A673 (cell line): ENCODE data around the gene SLC39A8. TPM values are rescaled to one million over a fixed set of nuclear protein-coding genes. Genes with fewer than 3 reads are reported as not detected.
A peak's percentile ranks its signal among the peaks of the same experiment; 100 is the strongest.

ENCODE experiments used
- BruUV-seq: library from RNA; stranded (reverse); fragments of 400-500 nt; replicated peaks from 2 replicates; lab custom pipeline; 2021; lab: Mats Ljungman, UMichigan
- CTCF ChIA-PET: fragments of 300-600 bp; sonication (Branson Sonifier 250); formaldehyde crosslinking; loops from one replicate; lab custom pipeline; 2022; ENCODE audit warnings: antibody characterized with exemption; lab: Charles Lee
- POLR2A ChIA-PET: fragments of 300-600 bp; sonication (Branson Sonifier 250); formaldehyde crosslinking; loops from one replicate; lab custom pipeline; 2022; ENCODE audit warnings: antibody characterized with exemption; ENCODE audit not compliant: low non-redundant PET; lab: Charles Lee
- DNase-seq: peaks from one replicate; pipeline ENCODE4 v3.0.0-alpha.2; 2015; ENCODE audit warnings: low spot score
- H3K27ac ChIP-seq: fragments of 200-600 bp; sonication (generic); 2 replicates; pipeline ENCODE4 v1.5.1; 2016; ENCODE audit warnings: mixed run types, low read depth, mild to moderate bottlenecking, mixed read lengths, antibody characterized with exemption, low read length; ENCODE audit not compliant: poor library complexity, severe bottlenecking
- H3K27me3 ChIP-seq: fragments of 200-600 bp; sonication (generic); replicated peaks from 2 replicates; pipeline ENCODE4 v1.6.1; 2017; ENCODE audit warnings: mixed run types, low read depth, mild to moderate bottlenecking, mixed read lengths, antibody characterized with exemption, low read length; ENCODE audit not compliant: insufficient read depth, poor library complexity
- H3K36me3 ChIP-seq: fragments of 200-600 bp; sonication (generic); 2 replicates; pipeline ENCODE4 v1.6.1; 2016; ENCODE audit warnings: mixed run types, mild to moderate bottlenecking, mixed read lengths, antibody characterized with exemption, low read length; ENCODE audit not compliant: insufficient read depth, poor library complexity, severe bottlenecking
- H3K4me1 ChIP-seq: fragments of 200-600 bp; sonication (generic); 2 replicates; pipeline ENCODE4 v1.6.1; 2017; ENCODE audit warnings: mixed run types, mild to moderate bottlenecking, mixed read lengths, antibody characterized with exemption, low read length; ENCODE audit not compliant: insufficient read depth, poor library complexity, severe bottlenecking
- H3K4me3 ChIP-seq: fragments of 200-600 bp; sonication (generic); 2 replicates; pipeline ENCODE4 v1.5.1; 2016; ENCODE audit warnings: low read depth, mixed run types, mild to moderate bottlenecking, mixed read lengths, low read length; ENCODE audit not compliant: poor library complexity, severe bottlenecking
- H3K9me3 ChIP-seq: fragments of 200-600 bp; sonication (generic); 2 replicates; pipeline ENCODE4 v1.6.1; 2016; ENCODE audit warnings: mixed run types, low read depth, mild to moderate bottlenecking, mixed read lengths, antibody characterized with exemption, low read length; ENCODE audit not compliant: poor library complexity, severe bottlenecking
- CTCF ChIP-seq: fragments of 300-800, 200-600 bp; sonication (generic); conservative IDR thresholded peaks from 2 replicates; pipeline ENCODE4 v1.5.1; 2017; ENCODE audit warnings: low read depth, mild to moderate bottlenecking, antibody characterized with exemption, low read length, moderate library complexity, mixed read lengths
- EZH2 ChIP-seq: fragments of 200-600 bp; sonication (generic); IDR thresholded peaks from 2 replicates; pipeline ENCODE4 v1.6.1; 2017; ENCODE audit warnings: borderline replicate concordance, low read depth, mild to moderate bottlenecking, mixed read lengths, antibody characterized with exemption, low read length; ENCODE audit not compliant: poor library complexity, severe bottlenecking
- intact Hi-C: fragments of 100-400 bp; cut with micrococcal nuclease; formaldehyde crosslinking; loops from one replicate; pipeline ENCODE4 v1.10.0; 2022; ENCODE audit not compliant: unreplicated experiment
- total RNA-seq: library from RNA; stranded (reverse); gene quantifications from 2 replicates; pipeline ENCODE4 v1.2.3, GENCODE V29; 2021

SLC39A8 gene
- total RNA-seq, 1 experiment from 2014 or later = 12.3 TPM

- Histone ChIP-seq H3K9me3 (no peaks in the 10 kb centered on the region), H3K27ac (no peak overlapping the region), H3K4me1 (peaks cover 5% of the 10 kb centered on the region), H3K36me3 (no peaks in the 10 kb centered on the region), H3K4me3 (no peak overlapping the region), H3K27me3 (no peaks in the 10 kb centered on the region)
- ChIA-PET POLR2A (no interaction called here), CTCF (no interaction called here)
- TF ChIP-seq CTCF (no peak), EZH2 (no peak)
- intact Hi-C loops = no loop called here
- no peak for DNase-seq
- BruUV-seq = no TSS peak
Observed at GRCh38 chr4:102355748-102356147, 10.5 kb upstream of the SLC39A8 start.

DNA sequence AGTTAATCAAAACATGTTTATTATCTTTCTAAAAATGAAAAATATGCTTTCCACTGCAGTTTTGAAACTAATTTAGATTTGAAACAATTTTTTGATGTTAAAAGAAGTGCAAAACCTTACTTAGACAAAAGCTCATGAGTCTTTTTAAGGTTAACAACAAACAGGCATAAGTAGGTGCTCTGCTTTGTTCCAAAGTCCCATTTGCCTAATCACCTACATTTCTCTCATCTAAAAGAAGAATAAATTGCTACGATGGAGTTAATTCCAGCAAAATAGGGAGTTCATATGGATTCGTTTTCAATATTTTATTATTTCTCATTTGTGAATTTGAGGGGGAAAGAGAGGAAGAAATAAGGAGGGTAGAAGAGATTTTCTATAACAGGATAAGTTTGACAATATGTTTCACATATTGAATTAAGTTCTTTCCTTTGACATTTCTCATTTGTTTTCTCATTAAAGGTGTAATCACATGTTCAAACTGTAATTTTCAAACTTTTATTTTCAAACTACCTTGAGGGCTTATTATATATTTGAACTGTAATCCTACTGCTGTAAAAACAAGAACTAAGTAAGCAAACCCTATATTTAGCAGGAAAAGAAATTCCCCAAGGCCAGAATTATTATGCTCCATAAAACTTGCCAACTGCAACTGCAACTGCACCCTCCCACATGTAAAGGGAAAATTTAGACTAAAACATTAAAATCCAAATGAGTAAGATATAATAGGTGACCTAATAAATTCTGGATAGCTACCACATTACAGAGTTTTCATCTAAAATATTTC is 9.6 kb upstream of the SLC39A8 start:
- Histone ChIP-seq H3K27me3 (no peaks in the 10 kb centered on the region), H3K27ac (no peak overlapping the region), H3K9me3 (no peaks in the 10 kb centered on the region), H3K4me1 (peaks cover 5% of the 10 kb centered on the region), H3K4me3 (no peak overlapping the region), H3K36me3 (no peaks in the 10 kb centered on the region)
- no peak for TF ChIP-seq EZH2
- TF ChIP-seq CTCF = no peak
- intact Hi-C loops = no loop called here
- ChIA-PET POLR2A (no interaction called here), CTCF (no interaction called here)
- no TSS peak for BruUV-seq
- no peak for DNase-seq

DNA sequence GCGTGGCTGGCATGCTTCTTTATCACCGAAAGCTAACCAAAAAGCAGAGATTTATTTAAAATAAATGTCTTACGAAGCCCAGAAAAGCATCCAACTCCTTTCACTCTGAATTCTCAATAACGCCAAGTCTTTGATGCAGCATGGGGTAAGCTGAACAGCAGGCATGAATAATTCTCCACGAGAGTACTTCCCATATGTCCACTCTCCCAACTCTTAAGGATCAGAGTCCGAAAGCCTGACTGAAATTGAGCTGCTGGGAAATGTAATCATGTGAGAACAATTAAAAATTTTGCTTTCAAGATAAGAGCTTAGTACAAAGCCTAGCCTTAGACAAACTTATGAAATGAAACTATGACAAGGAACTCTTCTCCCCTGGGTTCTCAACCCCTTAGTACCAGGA is 7.5 kb upstream of the SLC39A8 start:
- H3K27ac ChIP-seq = no peak overlapping the region
- no peak overlapping the region for H3K4me3 ChIP-seq
- DNase-seq = peak; percentile 40
- peaks cover 5% of the 10 kb centered on the region for H3K4me1 ChIP-seq
- POLR2A ChIA-PET = no interaction called here
- no peaks in the 10 kb centered on the region for H3K9me3 ChIP-seq
- no peaks in the 10 kb centered on the region for H3K36me3 ChIP-seq
- no TSS peak for BruUV-seq
- CTCF ChIA-PET = no interaction called here
- no peaks in the 10 kb centered on the region for H3K27me3 ChIP-seq
- intact Hi-C loops = no loop called here
- no peak for TF ChIP-seq CTCF
- TF ChIP-seq EZH2 = no peak
